Measurements from ENCODE around the gene TFEB. TPM values are rescaled to one million over a fixed set of nuclear protein-coding genes. Genes with fewer than 3 reads are reported as not detected.

Gene TFEB
- total and polyA plus RNA-seq, 2 donors (not counting 3 experiments of a cell fraction or from before 2014, with no cell fraction given) = 4.9 to 6.6 TPM

DNA sequence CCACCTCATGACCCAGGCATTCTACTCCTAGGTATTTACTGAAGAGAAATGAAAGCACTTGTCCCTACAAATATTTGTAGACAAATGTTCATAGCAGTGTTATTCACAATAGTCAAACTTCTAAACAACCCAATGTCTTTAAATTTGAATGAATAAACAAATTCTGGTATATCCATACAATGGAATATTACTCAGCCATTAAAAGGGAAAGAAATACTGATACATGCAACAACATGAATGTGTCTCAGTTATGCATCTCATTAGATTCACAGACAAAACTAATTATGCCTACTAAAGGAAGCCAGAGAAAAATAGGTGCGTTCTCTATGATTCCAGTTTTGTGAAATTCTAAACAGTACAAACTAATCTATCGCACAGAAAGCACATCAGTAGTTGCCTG, 66.4 kb downstream of the TFEB start:
- intact Hi-C loops (cut with micrococcal nuclease) (no loop called here), dilution Hi-C loops (cut with MboI; ENCODE audit: extremely low pct_ligation_motif_present, low sequenced_read_pairs) (no loop called here)
- Histone ChIP-seq H3K4me2 (ENCODE audit: insufficient read depth, low read length) (no peak overlapping the region), H3K9me1 (replicated peaks; ENCODE audit: control insufficient read depth, extremely low read depth, insufficient read depth, low read length) (no peaks in the 10 kb centered on the region), H3K79me2 (ENCODE audit: control insufficient read depth, insufficient read depth, low read length) (no peaks in the 10 kb centered on the region), H3K27me3 (ENCODE audit: control insufficient read depth in 2 of 2, insufficient read depth in 2 of 2, low read length in 2 of 2) (peaks cover 12 to 17% of the 10 kb centered on the region in 2 experiments), H3K27ac (ENCODE audit: insufficient read depth, low read depth, low read length) (no peak overlapping the region), H2AFZ (ENCODE audit: low read depth, low read length) (no peak overlapping the region), H3K36me3 (ENCODE audit: control insufficient read depth in 2 of 2, extremely low read depth in 1 of 2, insufficient read depth in 2 of 2, low read length in 2 of 2) (no peaks in the 10 kb centered on the region), H3K9me3 (replicated peaks; ENCODE audit: control insufficient read depth, insufficient read depth, low read length) (no peaks in the 10 kb centered on the region), H3K9ac (replicated peaks; ENCODE audit: extremely low read depth, insufficient read depth, low read length) (no peak overlapping the region), H3K4me1 (ENCODE audit: control insufficient read depth, extremely low read depth, insufficient read depth, low read length) (no peaks in the 10 kb centered on the region), H3K4me3 (replicated peaks in 1 of 3; ENCODE audit: insufficient read depth in 1 of 3, low read depth in 1 of 3, low read length in 3 of 3) (no peak overlapping the region), H4K20me1 (replicated peaks; ENCODE audit: control insufficient read depth, extremely low read depth, insufficient read depth, low read length) (no peaks in the 10 kb centered on the region)
- no peak for FAIRE-seq
- DNase-seq (ENCODE audit: low read depth, low spot score) = no peak
- ChIA-PET CTCF (no interaction called here), POLR2A (no interaction called here)
- BruUV-seq (replicated peaks) = no TSS peak
- TF ChIP-seq, protein P1, sequence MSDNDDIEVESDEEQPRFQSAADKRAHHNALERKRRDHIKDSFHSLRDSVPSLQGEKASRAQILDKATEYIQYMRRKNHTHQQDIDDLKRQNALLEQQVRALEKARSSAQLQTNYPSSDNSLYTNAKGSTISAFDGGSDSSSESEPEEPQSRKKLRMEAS (IDR thresholded peaks at IDR 0.05; ENCODE audit: insufficient read depth, insufficient read length) = no peak
- TF ChIP-seq MYC (IDR thresholded peaks at IDR 0.05; ENCODE audit: low read depth, low read length) = no peak
- TF ChIP-seq GATA2 (IDR thresholded peaks at IDR 0.05; ENCODE audit: insufficient read depth, insufficient read length, low read depth, low read length) = no peak
- TF ChIP-seq, protein P2, sequence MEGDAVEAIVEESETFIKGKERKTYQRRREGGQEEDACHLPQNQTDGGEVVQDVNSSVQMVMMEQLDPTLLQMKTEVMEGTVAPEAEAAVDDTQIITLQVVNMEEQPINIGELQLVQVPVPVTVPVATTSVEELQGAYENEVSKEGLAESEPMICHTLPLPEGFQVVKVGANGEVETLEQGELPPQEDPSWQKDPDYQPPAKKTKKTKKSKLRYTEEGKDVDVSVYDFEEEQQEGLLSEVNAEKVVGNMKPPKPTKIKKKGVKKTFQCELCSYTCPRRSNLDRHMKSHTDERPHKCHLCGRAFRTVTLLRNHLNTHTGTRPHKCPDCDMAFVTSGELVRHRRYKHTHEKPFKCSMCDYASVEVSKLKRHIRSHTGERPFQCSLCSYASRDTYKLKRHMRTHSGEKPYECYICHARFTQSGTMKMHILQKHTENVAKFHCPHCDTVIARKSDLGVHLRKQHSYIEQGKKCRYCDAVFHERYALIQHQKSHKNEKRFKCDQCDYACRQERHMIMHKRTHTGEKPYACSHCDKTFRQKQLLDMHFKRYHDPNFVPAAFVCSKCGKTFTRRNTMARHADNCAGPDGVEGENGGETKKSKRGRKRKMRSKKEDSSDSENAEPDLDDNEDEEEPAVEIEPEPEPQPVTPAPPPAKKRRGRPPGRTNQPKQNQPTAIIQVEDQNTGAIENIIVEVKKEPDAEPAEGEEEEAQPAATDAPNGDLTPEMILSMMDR (IDR thresholded peaks at IDR 0.05; ENCODE audit: extremely low read depth in 1 of 2, insufficient read depth in 1 of 2, low read depth in 1 of 2, low read length in 2 of 2) = no peak
- no peak for TF ChIP-seq JUN (IDR thresholded peaks at IDR 0.05; ENCODE audit: borderline replicate concordance, insufficient read depth, insufficient read length, low read depth)
- TF ChIP-seq POLR2AphosphoS5 (IDR thresholded peaks at IDR 0.05; ENCODE audit: insufficient read depth, low read depth, low read length) = no peak
- no peak for TF ChIP-seq FOS (IDR thresholded peaks at IDR 0.05; ENCODE audit: borderline replicate concordance, insufficient read depth, low read length)
- no peak for TF ChIP-seq EZH2 (IDR thresholded peaks at IDR 0.05; ENCODE audit: borderline replicate concordance, low read depth, low read length, severe bottlenecking)
- no peak for TF ChIP-seq POLR2A (IDR thresholded peaks at IDR 0.05; ENCODE audit: low read depth, low read length)

Measured in endothelial cell of umbilical vein (primary cell).